GM12878 (cell line): ENCODE results near the gene NFE2. TPM values are rescaled to one million over a fixed set of nuclear protein-coding genes. Genes with fewer than 3 reads are reported as not detected.

Experiments used
- ATAC-seq: fragments of 200-7000 bp; cut with Tn5 transposase; 3 replicates; pipeline ENCODE4 v1.9.1; 2020; ENCODE audit warnings: mild to moderate bottlenecking, moderate library complexity
- BruUV-seq: library from RNA; stranded (reverse); fragments of 400-500 nt; replicated peaks from 2 replicates; lab custom pipeline; 2021; lab: Mats Ljungman, UMichigan
- CTCF ChIA-PET: fragments of 300-600 bp; sonication (Branson Sonifier 250); formaldehyde crosslinking; extraction: SDS; loops from one replicate; lab custom pipeline; 2021; ENCODE audit warnings: inconsistent platforms; lab: Yijun Ruan, JAX
- POLR2A ChIA-PET: fragments of 350-600 bp; formaldehyde crosslinking; extraction: SDS; loops from one replicate; lab custom pipeline; 2021; ENCODE audit warnings: inconsistent platforms; lab: Charles Lee
- RAD21 ChIA-PET: fragments of 300-600 bp; sonication (Branson Sonifier 250); formaldehyde crosslinking; loops from one replicate; lab custom pipeline; 2023; ENCODE audit warnings: antibody characterized with exemption; ENCODE audit not compliant: unreplicated experiment; lab: Charles Lee
- SMC1A ChIA-PET: fragments of 300-600 bp; sonication (Branson Sonifier 250); formaldehyde crosslinking; loops from one replicate; lab custom pipeline; 2023; ENCODE audit not compliant: unreplicated experiment, uncharacterized antibody; lab: Charles Lee
- DNase-seq: peaks from one replicate; pipeline ENCODE4 v3.0.0-alpha.2; 2011; ENCODE audit warnings: low read depth, low spot score
- FAIRE-seq: peaks from 3 replicates; lab custom pipeline; 2011; peaks lifted over from hg19 to GRCh38; lab: Jason Lieb, UNC
- H2AFZ ChIP-seq: 2 replicates; pipeline ENCODE4 v1.6.0; 2011; ENCODE audit warnings: low read depth, low read length, control low read depth; ENCODE audit not compliant: control insufficient read depth
- H3K27ac ChIP-seq: 2 replicates; pipeline ENCODE4 v1.5.1; 2011; ENCODE audit warnings: control low read depth; ENCODE audit not compliant: control insufficient read depth, insufficient read depth
- H3K27me3 ChIP-seq, 2 experiments: replicated peaks in 1 of 2; 2 replicates each; pipeline versions ENCODE4 v1.6.0 to v1.6.1; 2011; ENCODE audit warnings: low read length in 1 of 2; ENCODE audit not compliant: control insufficient read depth in 2 of 2, insufficient read depth in 2 of 2
- H3K36me3 ChIP-seq, 2 experiments: 2 replicates each; pipeline ENCODE4 v1.5.1; 2011; ENCODE audit warnings: low read length in 1 of 2; ENCODE audit not compliant: control insufficient read depth in 2 of 2, insufficient read depth in 2 of 2
- H3K4me1 ChIP-seq: 2 replicates; pipeline ENCODE4 v1.6.1; 2011; ENCODE audit warnings: mild to moderate bottlenecking, low read length, moderate library complexity, mixed read lengths; ENCODE audit not compliant: control insufficient read depth, insufficient read depth
- H3K4me2 ChIP-seq: 2 replicates; pipeline ENCODE4 v1.6.0; 2011; ENCODE audit warnings: control low read depth; ENCODE audit not compliant: control insufficient read depth, insufficient read depth
- H3K4me3 ChIP-seq: fragments of 200-600 bp; sonication (generic); 2 replicates; pipeline ENCODE4 v1.5.1; 2016
- H3K79me2 ChIP-seq: 2 replicates; pipeline ENCODE4 v1.6.0; 2011; ENCODE audit warnings: low read length; ENCODE audit not compliant: control insufficient read depth, insufficient read depth
- H3K9ac ChIP-seq: 2 replicates; pipeline ENCODE4 v1.8.0; 2011; ENCODE audit warnings: low read length, control low read depth, mixed read lengths; ENCODE audit not compliant: control insufficient read depth, insufficient read depth
- H3K9me3 ChIP-seq: replicated peaks from 3 replicates; pipeline ENCODE4 v1.5.1; 2011; ENCODE audit warnings: mild to moderate bottlenecking, low read length; ENCODE audit not compliant: control insufficient read depth, insufficient read depth
- H4K20me1 ChIP-seq: 2 replicates; pipeline ENCODE4 v1.6.0; 2011; ENCODE audit not compliant: control insufficient read depth, insufficient read depth
- MYC ChIP-seq: IDR thresholded peaks from 2 replicates; pipeline ENCODE4 v1.6.1; 2011; ENCODE audit warnings: mild to moderate bottlenecking, low read length, moderate library complexity, inconsistent platforms; ENCODE audit not compliant: insufficient read depth, insufficient replicate concordance, insufficient read length, severe bottlenecking
- NBN ChIP-seq: fragments of 450-650 bp; IDR thresholded peaks from 2 replicates; pipeline ENCODE4 v1.6.1; 2016
- NR2C1 ChIP-seq: fragments of 450-650 bp; IDR thresholded peaks from 2 replicates; pipeline ENCODE4 v1.6.1; 2017; ENCODE audit warnings: antibody characterized with exemption, mild to moderate bottlenecking, moderate library complexity
- NRF1 ChIP-seq: conservative IDR thresholded peaks from 2 replicates; pipeline ENCODE4 v1.6.1; 2011; ENCODE audit warnings: mild to moderate bottlenecking, low read depth, low read length, improper control_type of control experiment
- SMAD1 ChIP-seq: fragments of 450-650 bp; IDR thresholded peaks from 2 replicates; pipeline ENCODE4 v1.6.1; 2018; ENCODE audit warnings: mild to moderate bottlenecking, low read depth; ENCODE audit not compliant: partially characterized antibody
- SMAD5 ChIP-seq: IDR thresholded peaks from 2 replicates; pipeline ENCODE4 v1.6.1; 2016; ENCODE audit warnings: antibody characterized with exemption, low read depth
- SPI1 ChIP-seq: IDR thresholded peaks from 2 replicates; pipeline ENCODE4 v1.6.1; 2011; ENCODE audit warnings: low read depth, mild to moderate bottlenecking, low read length, moderate library complexity, borderline replicate concordance; ENCODE audit not compliant: insufficient read depth
- YY1 ChIP-seq: IDR thresholded peaks from 2 replicates; pipeline ENCODE4 v1.6.1; 2011; ENCODE audit warnings: low read depth, mild to moderate bottlenecking, low read length
- ZNF622 ChIP-seq: fragments of 450-650 bp; IDR thresholded peaks from 2 replicates; pipeline ENCODE4 v1.6.1; 2017; ENCODE audit warnings: mild to moderate bottlenecking, inconsistent platforms
- WGBS: methylation state at CpG from one replicate; pipeline ENCODE4 v1.1.6; 2016; ENCODE audit warnings: low lambda C conversion rate; ENCODE audit not compliant: insufficient replicate concordance, insufficient coverage; ENCODE audit errors: missing lambda C conversion rate; 5-methylcytosine and 5-hydroxymethylcytosine counted together
- in situ Hi-C: fragments of 300-500 bp; cut with MboI; formaldehyde crosslinking; loops from 9 replicates; pipeline ENCODE4 v1.14.3; 2018; ENCODE audit warnings: mixed read lengths
- intact Hi-C: fragments of 100-400 bp; cut with micrococcal nuclease; formaldehyde crosslinking; loops from one replicate; pipeline ENCODE4 v1.14.2; 2022; ENCODE audit not compliant: unreplicated experiment
- polyA plus RNA-seq, 11 experiments: library from polyadenylated mRNA; depleted of rRNA in 4 of 11; unstranded in 6 of 11; stranded (reverse) in 5 of 11; fragments of >200 nt; fragmentation: Nextera tagmentation in 4 of 11; fragmentation: Illumina TruSeq in 1 of 11; extraction: Ambion mirVana in 4 of 11; extraction: Trizol in 1 of 11; gene quantifications; 1 replicate in 1 of 11; 2 replicates in 10 of 11; pipeline versions ENCODE4 v1.2.1 to v1.2.3, GENCODE V29; 2011 to 2016; ENCODE audit warnings: inconsistent platforms in 2 of 11, missing spikeins in 2 of 11, low read depth in 1 of 11
- total RNA-seq, 4 experiments: library from RNA; depleted of rRNA in 3 of 4; stranded (reverse); fragments of >200 nt in 3 of 4; fragmentation: Illumina TruSeq in 1 of 4; extraction: Trizol in 1 of 4; gene quantifications; 2 replicates each; pipeline versions ENCODE4 v1.2.1 to v1.2.3, GENCODE V29; 2013 to 2021
- TF ChIP-seq, protein P1 (sequence below): IDR thresholded peaks from 2 replicates; pipeline ENCODE4 v1.6.1; 2011; ENCODE audit warnings: low read depth, low read length, improper control_type of control experiment, borderline replicate concordance
- TF ChIP-seq, protein P2 (sequence below): fragments of 450-650 bp; conservative IDR thresholded peaks from 2 replicates; pipeline ENCODE4 v1.6.1; 2017; ENCODE audit warnings: mild to moderate bottlenecking, moderate library complexity
- TF ChIP-seq, protein P3 (sequence below): IDR thresholded peaks from 2 replicates; pipeline ENCODE4 v1.6.1; 2011; ENCODE audit warnings: borderline replicate concordance, low read depth, mild to moderate bottlenecking, moderate library complexity, mixed read lengths, low read length; ENCODE audit not compliant: insufficient read depth; ENCODE audit errors: extremely low read length
- TF ChIP-seq, protein P4 (sequence below): fragments of 450-650 bp; IDR thresholded peaks from 2 replicates; pipeline ENCODE4 v1.6.1; 2016; ENCODE audit warnings: mild to moderate bottlenecking, moderate library complexity, borderline replicate concordance

The NFE2 gene
- total and polyA plus RNA-seq, 10 of the 15 experiments (the other 5 are each of a cell fraction or from before 2014, with no cell fraction given), result 0.06 to 0.28 TPM; not detected in 8

DNA sequence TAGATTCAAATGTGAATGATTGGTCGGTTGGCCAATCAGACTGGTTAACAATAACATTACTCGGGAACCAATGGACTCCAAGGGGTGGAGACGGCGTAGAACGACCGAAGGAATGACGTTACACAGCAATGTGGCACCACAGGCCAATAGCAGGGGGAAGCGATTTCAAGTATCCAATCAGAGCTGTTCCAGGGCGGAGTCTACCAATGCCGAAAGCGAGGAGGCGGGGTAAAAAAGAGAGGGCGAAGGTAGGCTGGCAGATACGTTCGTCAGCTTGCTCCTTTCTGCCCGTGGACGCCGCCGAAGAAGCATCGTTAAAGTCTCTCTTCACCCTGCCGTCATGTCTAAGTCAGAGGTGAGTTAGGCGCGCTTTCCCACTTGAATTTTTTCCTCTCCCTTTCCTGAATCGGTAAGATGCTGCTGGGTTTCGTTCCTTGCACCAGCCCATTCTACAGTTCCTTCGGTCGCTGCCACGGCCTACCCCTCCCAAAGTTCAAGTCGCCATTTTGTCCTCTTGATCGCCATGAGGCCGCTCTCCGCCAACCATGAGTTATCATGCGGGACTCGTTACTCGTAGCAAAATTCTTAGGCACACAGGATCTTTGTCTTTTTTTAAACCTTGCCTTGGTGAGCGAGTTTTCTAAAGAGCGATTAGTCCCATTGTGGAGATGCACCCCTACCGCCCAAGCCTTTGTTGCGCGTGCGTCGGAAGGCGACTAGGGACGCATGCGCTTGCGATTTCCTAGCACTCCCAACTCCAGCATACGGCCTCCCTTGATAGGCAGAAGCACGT, 20.2 kb downstream of the NFE2 start, which contains the start of gene HNRNPA1:
Gene HNRNPA1 (plus strand): TSS at position 259 of the 793 bp plus-strand sequence. CDS start 82 bp downstream, at position 341.
- Histone ChIP-seq H4K20me1 (peaks cover 4% of the 10 kb centered on the region; the same call in 1 of the 2 replicates), H3K9ac (peak within 1 kb of the TSS; percentile 100), H3K27me3 (no peaks in the 10 kb centered on the region), H3K79me2 (peaks cover 86% of the 10 kb centered on the region), H3K4me1 (peaks cover 17% of the 10 kb centered on the region), H3K27ac (peak within 1 kb of the TSS; percentile 99), H2AFZ (peak within 1 kb of the TSS; percentile 97), H3K4me3 (peak within 1 kb of the TSS; percentile 81), H3K9me3 (no peaks in the 10 kb centered on the region), H3K36me3 (peaks cover 10 to 30% of the 10 kb centered on the region in 2 experiments), H3K4me2 (peak within 1 kb of the TSS; percentile 93)
- intact Hi-C loops, result loop anchor here (2.0 kb wide), 1 partner anchor 60 kb away; no protein-coding TSS in a partner anchor
- under 1% methylated on average over 48 of the region's 48 CpGs for WGBS
- FAIRE-seq (peak; percentile 99), DNase-seq (peak; percentile 100), ATAC-seq (peak; percentile 90)
- RAD21 ChIA-PET, result interaction anchor here (1.0 to 4.2 kb wide), 10 partner anchors 8 to 248 kb away, joined by 3 to 39 read pairs (median 4); partner anchors contain the start of genes COPZ1 and HOXC5
- SMC1A ChIA-PET, result interaction anchor here (0.6 to 3.3 kb wide), 16 partner anchors 8 to 119 kb away, joined by 3 to 32 read pairs (median 4); partner anchors contain the start of gene COPZ1
- no TSS peak for BruUV-seq
- POLR2A ChIA-PET, result interaction anchor here (0.6 to 4.4 kb wide), 28 partner anchors 8 to 1651 kb away, joined by 3 to 60 read pairs (median 5); partner anchors contain the start of genes COPZ1, HOXC4, NCKAP1L and ZNF385A
- in situ Hi-C loops, result no loop called here
- CTCF ChIA-PET, result interaction anchor here (0.6 to 3.1 kb wide), 17 partner anchors 14 to 958 kb away, joined by 3 to 29 read pairs (median 4); partner anchors contain the start of genes COPZ1 and HOXC5
- TF ChIP-seq, protein P1, sequence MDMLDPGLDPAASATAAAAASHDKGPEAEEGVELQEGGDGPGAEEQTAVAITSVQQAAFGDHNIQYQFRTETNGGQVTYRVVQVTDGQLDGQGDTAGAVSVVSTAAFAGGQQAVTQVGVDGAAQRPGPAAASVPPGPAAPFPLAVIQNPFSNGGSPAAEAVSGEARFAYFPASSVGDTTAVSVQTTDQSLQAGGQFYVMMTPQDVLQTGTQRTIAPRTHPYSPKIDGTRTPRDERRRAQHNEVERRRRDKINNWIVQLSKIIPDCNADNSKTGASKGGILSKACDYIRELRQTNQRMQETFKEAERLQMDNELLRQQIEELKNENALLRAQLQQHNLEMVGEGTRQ, result no peak; the same call in 1 of the 2 replicates
- TF ChIP-seq NBN (peak; percentile 91; the same call in 1 of the 2 replicates), MYC (peak; percentile 85), NR2C1 (peak; percentile 53; the same call in 1 of the 2 replicates), ZNF622 (no peak), SPI1 (no peak), SMAD1 (peak; percentile 95), YY1 (peak; percentile 96), NRF1 (peak; percentile 85), SMAD5 (peak; percentile 99)
- TF ChIP-seq, protein P2, sequence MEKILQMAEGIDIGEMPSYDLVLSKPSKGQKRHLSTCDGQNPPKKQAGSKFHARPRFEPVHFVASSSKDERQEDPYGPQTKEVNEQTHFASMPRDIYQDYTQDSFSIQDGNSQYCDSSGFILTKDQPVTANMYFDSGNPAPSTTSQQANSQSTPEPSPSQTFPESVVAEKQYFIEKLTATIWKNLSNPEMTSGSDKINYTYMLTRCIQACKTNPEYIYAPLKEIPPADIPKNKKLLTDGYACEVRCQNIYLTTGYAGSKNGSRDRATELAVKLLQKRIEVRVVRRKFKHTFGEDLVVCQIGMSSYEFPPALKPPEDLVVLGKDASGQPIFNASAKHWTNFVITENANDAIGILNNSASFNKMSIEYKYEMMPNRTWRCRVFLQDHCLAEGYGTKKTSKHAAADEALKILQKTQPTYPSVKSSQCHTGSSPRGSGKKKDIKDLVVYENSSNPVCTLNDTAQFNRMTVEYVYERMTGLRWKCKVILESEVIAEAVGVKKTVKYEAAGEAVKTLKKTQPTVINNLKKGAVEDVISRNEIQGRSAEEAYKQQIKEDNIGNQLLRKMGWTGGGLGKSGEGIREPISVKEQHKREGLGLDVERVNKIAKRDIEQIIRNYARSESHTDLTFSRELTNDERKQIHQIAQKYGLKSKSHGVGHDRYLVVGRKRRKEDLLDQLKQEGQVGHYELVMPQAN, result peak; percentile 34
- TF ChIP-seq, protein P3, sequence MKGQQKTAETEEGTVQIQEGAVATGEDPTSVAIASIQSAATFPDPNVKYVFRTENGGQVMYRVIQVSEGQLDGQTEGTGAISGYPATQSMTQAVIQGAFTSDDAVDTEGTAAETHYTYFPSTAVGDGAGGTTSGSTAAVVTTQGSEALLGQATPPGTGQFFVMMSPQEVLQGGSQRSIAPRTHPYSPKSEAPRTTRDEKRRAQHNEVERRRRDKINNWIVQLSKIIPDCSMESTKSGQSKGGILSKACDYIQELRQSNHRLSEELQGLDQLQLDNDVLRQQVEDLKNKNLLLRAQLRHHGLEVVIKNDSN, result peak; percentile 3
- TF ChIP-seq, protein P4, sequence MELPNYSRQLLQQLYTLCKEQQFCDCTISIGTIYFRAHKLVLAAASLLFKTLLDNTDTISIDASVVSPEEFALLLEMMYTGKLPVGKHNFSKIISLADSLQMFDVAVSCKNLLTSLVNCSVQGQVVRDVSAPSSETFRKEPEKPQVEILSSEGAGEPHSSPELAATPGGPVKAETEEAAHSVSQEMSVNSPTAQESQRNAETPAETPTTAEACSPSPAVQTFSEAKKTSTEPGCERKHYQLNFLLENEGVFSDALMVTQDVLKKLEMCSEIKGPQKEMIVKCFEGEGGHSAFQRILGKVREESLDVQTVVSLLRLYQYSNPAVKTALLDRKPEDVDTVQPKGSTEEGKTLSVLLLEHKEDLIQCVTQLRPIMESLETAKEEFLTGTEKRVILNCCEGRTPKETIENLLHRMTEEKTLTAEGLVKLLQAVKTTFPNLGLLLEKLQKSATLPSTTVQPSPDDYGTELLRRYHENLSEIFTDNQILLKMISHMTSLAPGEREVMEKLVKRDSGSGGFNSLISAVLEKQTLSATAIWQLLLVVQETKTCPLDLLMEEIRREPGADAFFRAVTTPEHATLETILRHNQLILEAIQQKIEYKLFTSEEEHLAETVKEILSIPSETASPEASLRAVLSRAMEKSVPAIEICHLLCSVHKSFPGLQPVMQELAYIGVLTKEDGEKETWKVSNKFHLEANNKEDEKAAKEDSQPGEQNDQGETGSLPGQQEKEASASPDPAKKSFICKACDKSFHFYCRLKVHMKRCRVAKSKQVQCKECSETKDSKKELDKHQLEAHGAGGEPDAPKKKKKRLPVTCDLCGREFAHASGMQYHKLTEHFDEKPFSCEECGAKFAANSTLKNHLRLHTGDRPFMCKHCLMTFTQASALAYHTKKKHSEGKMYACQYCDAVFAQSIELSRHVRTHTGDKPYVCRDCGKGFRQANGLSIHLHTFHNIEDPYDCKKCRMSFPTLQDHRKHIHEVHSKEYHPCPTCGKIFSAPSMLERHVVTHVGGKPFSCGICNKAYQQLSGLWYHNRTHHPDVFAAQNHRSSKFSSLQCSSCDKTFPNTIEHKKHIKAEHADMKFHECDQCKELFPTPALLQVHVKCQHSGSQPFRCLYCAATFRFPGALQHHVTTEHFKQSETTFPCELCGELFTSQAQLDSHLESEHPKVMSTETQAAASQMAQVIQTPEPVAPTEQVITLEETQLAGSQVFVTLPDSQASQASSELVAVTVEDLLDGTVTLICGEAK, result no peak; the same call in 1 of the 2 replicates
